Adrenal gland (tissue), 5 donors: Measurements from ENCODE around the gene CDYL.

ENCODE experiments used
- CTCF ChIP-seq, 6 experiments: fragments of 450-650 bp in 4 of 6; fragments of 200-600 bp in 2 of 6; sonication (generic) in 1 of 6; IDR thresholded peaks; 1 replicate in 5 of 6; 2 replicates in 1 of 6; pipeline versions ENCODE4 v1.5.1 to v1.8.0; 2016 to 2021; ENCODE audit warnings: antibody characterized with exemption in 6 of 6, mild to moderate bottlenecking in 2 of 6, moderate library complexity in 1 of 6
- POLR2A ChIP-seq, 2 donors: fragments of 450-650 bp; IDR thresholded peaks; one replicate each; pipeline ENCODE4 v1.6.1; 2017; ENCODE audit warnings: antibody characterized with exemption in 2 of 2, mild to moderate bottlenecking in 2 of 2, moderate library complexity in 1 of 2
- donor health status: DM: no; HTN: no; CAD: no.

DNA sequence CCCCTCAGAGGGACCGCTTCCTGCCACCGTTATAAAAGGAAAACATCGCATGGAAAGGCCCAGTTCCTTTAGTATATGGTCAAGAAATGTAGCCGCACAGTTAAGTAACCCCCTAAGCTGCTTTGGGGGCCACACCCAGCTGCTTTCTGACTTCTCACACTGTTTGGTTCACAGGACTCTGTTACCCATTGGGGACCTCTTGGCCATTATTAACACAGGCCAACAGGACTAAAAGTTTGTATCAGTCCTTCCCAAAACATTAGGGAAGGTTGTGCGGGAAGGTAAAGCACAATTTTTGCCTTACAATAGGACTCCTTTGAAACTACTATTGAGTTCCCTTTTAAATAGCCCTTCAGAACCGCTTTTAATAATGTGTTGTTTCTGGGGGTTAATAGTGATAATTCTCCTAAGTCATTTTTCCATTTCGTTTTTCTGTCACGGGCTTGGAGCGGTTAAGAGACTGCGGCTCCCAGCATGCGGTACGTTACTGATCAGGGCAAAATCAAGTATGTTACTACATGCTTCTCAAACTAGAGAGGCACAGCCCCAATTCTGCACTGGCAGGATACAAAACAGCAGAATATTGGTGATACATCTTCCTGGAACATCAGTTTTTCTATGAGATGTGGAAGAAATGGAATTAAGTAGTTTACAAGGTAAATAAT, 228.3 kb downstream of the CDYL start:
- TF ChIP-seq CTCF (IDR thresholded peaks at IDR 0.05) (peak in 1 of 6 experiments; percentile 28), POLR2A (IDR thresholded peaks at IDR 0.05) (no peak)
